Renal cortex interstitium (tissue), 15 donors: Measurements from ENCODE around the gene IL18R1. TPM values are rescaled to one million over a fixed set of nuclear protein-coding genes. Genes with fewer than 3 reads are reported as not detected.
A peak's percentile ranks its signal among the peaks of the same experiment; 100 is the strongest.
"Not testable (repeated sequence)": the region's sequence is repeated elsewhere in the genome, so short reads cannot be mapped to it uniquely, and the experiment has no call there.

Experiments
- DNase-seq, 11 donors: peaks; one replicate each; pipeline ENCODE4 v3.0.0-alpha.2; 2013; ENCODE audit warnings: low read depth in 9 of 11, low spot score in 4 of 11; ENCODE audit errors: extremely low read depth in 1 of 11
- long read RNA-seq, 16 experiments: transcript quantifications; one replicate each; lab custom pipeline, GENCODE V29; 2026
- polyA plus RNA-seq, 3 donors: library from polyadenylated mRNA; unstranded; fragments of 120-200 nt; gene quantifications; one replicate each; pipeline ENCODE4 v1.2.1, GENCODE V29; 2013; ENCODE audit not compliant: insufficient read length in 3 of 3

Gene IL18R1, protein sequence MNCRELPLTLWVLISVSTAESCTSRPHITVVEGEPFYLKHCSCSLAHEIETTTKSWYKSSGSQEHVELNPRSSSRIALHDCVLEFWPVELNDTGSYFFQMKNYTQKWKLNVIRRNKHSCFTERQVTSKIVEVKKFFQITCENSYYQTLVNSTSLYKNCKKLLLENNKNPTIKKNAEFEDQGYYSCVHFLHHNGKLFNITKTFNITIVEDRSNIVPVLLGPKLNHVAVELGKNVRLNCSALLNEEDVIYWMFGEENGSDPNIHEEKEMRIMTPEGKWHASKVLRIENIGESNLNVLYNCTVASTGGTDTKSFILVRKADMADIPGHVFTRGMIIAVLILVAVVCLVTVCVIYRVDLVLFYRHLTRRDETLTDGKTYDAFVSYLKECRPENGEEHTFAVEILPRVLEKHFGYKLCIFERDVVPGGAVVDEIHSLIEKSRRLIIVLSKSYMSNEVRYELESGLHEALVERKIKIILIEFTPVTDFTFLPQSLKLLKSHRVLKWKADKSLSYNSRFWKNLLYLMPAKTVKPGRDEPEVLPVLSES
- polyA plus RNA-seq: 1 to 10 TPM; 1.8 to 2.9 (median 2.2) TPM
- long read RNA-seq, donor 1: 0 reads
- long read RNA-seq, donor 2: 0 reads
- long read RNA-seq, donor 3: 0 reads
- long read RNA-seq, donor 4: 0 reads
- long read RNA-seq, donor 5: 0 reads
- long read RNA-seq, donor 6: 0 reads
- long read RNA-seq, donor 7: 0 reads
- long read RNA-seq, donor 8: 0 reads
- long read RNA-seq, donor 9, partial matches to known transcripts: 0 of 1 reads
- long read RNA-seq, donor 9, other reads (novel, unspliced or antisense): 0 of 1 reads
- long read RNA-seq, donor 10: 0 reads
- long read RNA-seq, donor 11: 0 reads
- long read RNA-seq, donor 12: 0 reads
- long read RNA-seq, donor 13: 0 reads
- long read RNA-seq, donor 14: 0 reads
- long read RNA-seq, donor 15: 0 reads
- long read RNA-seq, donor 16: 0 reads

DNA sequence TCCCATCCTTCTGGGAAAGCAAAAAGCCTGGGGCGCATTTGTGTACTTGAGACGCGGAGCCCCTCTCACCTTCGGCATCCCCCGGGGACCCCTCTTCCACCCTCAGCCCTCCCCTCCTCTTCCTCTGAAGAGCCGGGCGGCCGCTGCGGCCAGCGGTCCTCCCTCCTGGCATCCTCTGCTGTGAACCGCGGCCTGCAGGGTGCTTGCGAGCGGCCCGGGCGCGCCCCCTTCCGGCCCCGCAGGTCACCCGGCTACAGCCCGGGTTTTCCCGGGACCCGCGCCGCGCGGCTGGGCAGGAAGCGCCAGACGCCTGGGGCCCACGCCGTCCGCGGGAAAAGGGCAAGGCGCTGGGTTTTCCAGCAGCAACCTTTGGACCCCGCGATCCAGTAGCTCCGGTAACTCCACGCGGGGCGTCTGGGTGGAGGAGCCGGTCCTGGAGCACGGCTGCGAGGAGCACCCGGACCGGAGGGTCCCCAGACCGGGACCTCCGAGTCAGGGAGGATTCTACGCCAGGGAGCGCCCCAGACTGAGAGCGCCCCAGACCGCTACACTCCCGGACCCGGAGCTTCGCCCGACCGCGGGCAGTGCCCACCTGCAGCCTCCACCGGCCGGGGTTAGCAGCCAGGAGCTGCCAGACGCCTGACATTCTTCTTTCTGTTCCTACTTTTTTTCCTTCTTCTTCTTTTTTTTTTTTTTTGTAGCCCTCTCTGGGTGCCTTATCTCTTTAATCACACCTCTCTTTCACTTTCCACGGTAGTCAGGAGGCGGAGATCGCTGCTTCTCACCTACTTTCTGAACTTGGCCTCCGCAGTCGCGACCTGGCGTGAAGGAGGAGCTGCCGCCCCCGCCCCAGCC is at the start of gene IL18R1:
IL18R1 (plus strand) TSS at position 271 of the 855 bp plus-strand sequence. CDS start 6,865 bp downstream, outside the sequence.
- DNase-seq: peak; percentile 35 to 71 (median 62)

- no peak for DNase-seq
Measured at GRCh38 chr2:102306125-102306524, 49.5 kb upstream of the IL18R1 start.

DNA sequence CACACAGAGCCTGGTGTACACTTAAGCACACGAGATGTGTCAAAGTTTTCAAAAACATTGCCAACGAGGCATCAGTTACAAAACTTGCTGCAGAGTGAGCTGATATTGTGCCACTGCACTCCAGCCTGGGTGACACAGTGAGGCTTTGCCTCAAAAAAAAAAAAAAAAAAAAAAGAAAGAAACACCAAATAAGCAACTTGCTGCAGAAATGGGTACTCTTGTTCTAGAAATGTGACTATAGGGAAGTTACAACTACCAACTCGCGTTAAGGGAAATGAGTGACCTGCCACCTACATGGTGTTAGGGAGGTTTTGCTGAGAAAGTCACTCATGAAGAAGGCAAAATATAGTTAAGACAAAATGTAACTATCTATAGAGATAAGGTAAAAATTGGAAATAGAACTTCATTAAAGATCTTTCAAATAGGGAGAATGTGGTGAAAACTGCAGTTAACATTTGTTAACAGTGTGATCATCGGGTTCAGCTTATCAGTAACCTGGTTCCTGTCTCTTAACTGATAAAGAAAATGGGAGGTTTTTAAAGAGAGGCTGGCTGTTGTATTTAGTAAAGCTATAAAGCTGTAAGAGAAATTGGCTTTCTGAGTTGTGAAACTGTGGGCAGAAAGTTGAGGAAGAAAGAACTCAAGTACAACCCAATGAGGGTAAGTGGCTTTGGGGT is 44.5 kb upstream of the IL18R1 start, which contains the start of gene IL1RL1:
IL1RL1 (plus strand) TSS at position 600 of the 677 bp plus-strand sequence. CDS start 26,702 bp downstream, outside the sequence.
- DNase-seq: no peak

GRCh38 chr2:102313025-102313424 is 42.6 kb upstream of the IL18R1 start:
- no peak for DNase-seq

- no peak for DNase-seq
Measured at GRCh38 chr2:102313471-102313870, 42.1 kb upstream of the IL18R1 start.

GRCh38 chr2:102313950-102314349 is 41.6 kb upstream of the IL18R1 start:
- no peak for DNase-seq

DNA sequence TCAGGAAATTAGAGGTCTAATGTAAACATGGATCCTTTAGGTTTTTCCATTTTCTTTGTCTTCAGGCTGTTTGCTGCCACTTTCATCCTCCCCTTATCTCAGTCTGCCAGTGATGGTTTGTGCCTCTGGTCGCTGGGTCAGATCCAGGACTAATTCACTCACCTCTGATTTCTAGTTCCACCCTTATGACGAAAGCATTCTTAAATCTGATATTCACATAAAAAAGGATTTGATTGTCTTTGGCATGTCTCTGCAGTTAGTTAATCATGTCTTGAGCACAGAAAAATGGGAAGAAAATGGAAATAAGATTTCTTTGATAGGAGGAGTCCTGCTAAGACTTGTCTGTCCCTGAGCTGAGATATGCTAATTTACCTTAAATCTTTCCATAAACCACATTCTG is 39.7 kb upstream of the IL18R1 start:
- no peak for DNase-seq

GRCh38 chr2:102317715-102318114 is 37.9 kb upstream of the IL18R1 start:
- no peak for DNase-seq

DNA sequence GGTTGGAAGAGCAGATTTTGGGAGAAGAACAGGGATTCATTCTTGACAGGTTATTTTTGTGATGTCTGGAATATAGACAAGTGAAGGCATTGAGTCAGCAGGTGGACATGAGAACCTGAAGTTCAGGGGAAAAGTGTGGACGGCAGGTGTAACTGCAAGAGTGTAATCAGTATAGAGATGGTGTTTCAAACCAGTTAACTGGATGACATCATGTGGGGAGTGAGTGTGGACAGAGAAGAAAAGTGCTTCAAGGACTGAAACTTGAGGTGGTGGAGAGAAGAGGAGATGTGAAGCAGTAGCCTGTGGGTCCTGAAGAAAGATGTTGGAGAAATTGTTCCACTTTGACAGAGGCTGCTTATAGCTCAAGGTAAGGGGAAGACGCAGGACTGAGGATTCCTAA is 37.2 kb upstream of the IL18R1 start:
- no peak for DNase-seq

GRCh38 chr2:102321941-102322719 is 33.5 kb upstream of the IL18R1 start:
- DNase-seq: no peak

- not testable (repeated sequence) for DNase-seq
Measured at GRCh38 chr2:102324914-102325313, 30.7 kb upstream of the IL18R1 start.

DNA sequence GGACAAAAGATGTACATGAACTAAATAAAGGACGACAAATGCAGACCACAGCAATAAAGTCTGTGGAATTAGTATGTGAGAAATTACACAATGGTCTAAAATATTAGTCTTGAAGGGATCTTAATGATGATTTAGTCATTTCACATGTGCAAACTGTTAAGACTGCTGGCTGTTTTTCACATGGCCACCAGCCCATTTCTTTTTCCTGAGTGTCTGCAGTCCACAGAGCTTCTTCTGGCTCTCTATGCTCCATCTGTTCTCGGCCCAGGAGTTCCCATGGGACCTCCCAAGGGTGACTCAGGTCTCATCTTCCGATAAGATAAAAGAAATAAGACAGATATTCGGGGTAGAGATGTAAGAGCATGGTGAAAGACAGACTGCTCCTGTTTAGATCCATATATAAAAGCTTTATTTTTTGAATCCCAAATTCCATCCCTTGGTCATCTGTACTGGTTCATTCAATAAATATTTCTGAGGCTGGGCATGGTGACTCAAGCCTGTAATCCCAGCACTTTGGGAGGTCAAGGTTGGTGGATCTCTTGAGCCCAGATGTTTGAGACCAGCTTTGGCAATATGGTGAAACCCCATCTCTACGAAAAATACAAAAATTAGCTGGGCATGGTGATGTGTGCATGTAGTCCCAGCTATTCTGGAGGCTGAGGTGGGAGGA is 24.1 kb upstream of the IL18R1 start:
- DNase-seq: no peak

GRCh38 chr2:102334486-102334885 is 21.1 kb upstream of the IL18R1 start:
- DNase-seq: no peak

GRCh38 chr2:102335871-102336366 is 19.7 kb upstream of the IL18R1 start:
- peak in 1 of 11 donors; percentile 13 for DNase-seq

GRCh38 chr2:102336502-102336945 is 19.1 kb upstream of the IL18R1 start:
- no peak for DNase-seq

DNA sequence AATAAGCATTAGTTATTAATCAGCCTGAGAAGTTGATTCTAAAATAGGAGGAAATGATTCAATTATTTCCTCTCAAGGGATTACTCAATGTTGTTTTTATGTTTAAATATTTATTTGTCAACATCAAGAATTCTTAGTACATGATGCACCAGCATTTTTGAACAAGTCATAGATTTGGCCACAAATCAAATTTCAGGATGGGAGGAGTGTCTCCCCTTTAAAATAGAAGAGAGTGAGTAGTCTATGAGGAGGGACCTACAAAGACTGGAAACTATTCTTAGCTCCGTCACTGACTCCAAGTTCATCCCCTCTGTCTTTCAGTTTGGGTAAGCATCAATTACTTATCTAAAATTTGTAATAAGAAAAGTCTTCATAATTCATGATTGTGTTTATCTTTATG is 18.6 kb upstream of the IL18R1 start:
- DNase-seq: no peak
